HepG2 (cell line): ENCODE results near the gene TNIP1. TPM values are rescaled to one million over a fixed set of nuclear protein-coding genes. Genes with fewer than 3 reads are reported as not detected.

Source experiments
- ASH2L ChIP-seq: fragments of 300-600, 200-600 bp; sonication (generic); IDR thresholded peaks from 2 replicates; pipeline ENCODE4 v1.7.0; 2017; ENCODE audit warnings: low read depth, mild to moderate bottlenecking, moderate library complexity, mixed read lengths, low read length; ENCODE audit not compliant: insufficient read length
- CEBPB ChIP-seq: IDR thresholded peaks from 2 replicates; pipeline ENCODE4 v1.6.1; 2011; ENCODE audit warnings: low read depth, low read length, improper control_type of control experiment, borderline replicate concordance
- FOSL2 ChIP-seq: sonication (generic); formaldehyde crosslinking; IDR thresholded peaks from 2 replicates; pipeline ENCODE4 v1.4.0; 2020; ENCODE audit warnings: missing genetic modification reagents
- KLF16 ChIP-seq, 2 experiments: sonication (generic) in 1 of 2; formaldehyde crosslinking in 1 of 2; IDR thresholded peaks; 2 replicates each; pipeline versions ENCODE4 v1.6.1 to v1.8.0; 2016 to 2023; ENCODE audit warnings: missing genetic modification reagents in 2 of 2, missing compliant biosample characterization in 1 of 2
- NRL ChIP-seq: sonication (generic); formaldehyde crosslinking; IDR thresholded peaks from 2 replicates; pipeline ENCODE4 v1.5.0; 2020; ENCODE audit warnings: missing genetic modification reagents, mild to moderate bottlenecking, moderate library complexity, borderline replicate concordance
- SNRNP70 ChIP-seq: fragments of 200-400 bp; formaldehyde crosslinking; IDR thresholded peaks from 2 replicates; pipeline ENCODE4 v1.6.1; 2017; ENCODE audit warnings: mild to moderate bottlenecking, low read depth, low read length, moderate library complexity
- SP140L ChIP-seq: sonication (generic); formaldehyde crosslinking; IDR thresholded peaks from 2 replicates; pipeline ENCODE4 v1.4.0; 2020; ENCODE audit warnings: missing genetic modification reagents, borderline replicate concordance
- SP5 ChIP-seq: IDR thresholded peaks from 2 replicates; pipeline ENCODE4 v1.6.1; 2016; ENCODE audit warnings: low read depth, borderline replicate concordance
- SRY ChIP-seq: sonication (generic); formaldehyde crosslinking; IDR thresholded peaks from 2 replicates; pipeline ENCODE4 v1.8.0; 2022; ENCODE audit warnings: mild to moderate bottlenecking, missing genetic modification reagents
- ZNF24 ChIP-seq: fragments of 450-650 bp; IDR thresholded peaks from 2 replicates; pipeline ENCODE4 v1.6.1; 2017; ENCODE audit warnings: antibody characterized with exemption, mild to moderate bottlenecking
- ZNF263 ChIP-seq: sonication (generic); formaldehyde crosslinking; IDR thresholded peaks from 2 replicates; pipeline ENCODE4 v1.4.0; 2020; ENCODE audit warnings: missing genetic modification reagents
- ZNF766 ChIP-seq: sonication (generic); formaldehyde crosslinking; IDR thresholded peaks from 2 replicates; pipeline ENCODE4 v1.5.0; 2020; ENCODE audit warnings: missing genetic modification reagents, borderline replicate concordance
- polyA plus RNA-seq, 8 experiments: library from polyadenylated mRNA; depleted of rRNA in 3 of 8; stranded (reverse) in 7 of 8; unstranded in 1 of 8; fragments of >200 nt; fragmentation: Illumina TruSeq in 4 of 8; extraction: Trizol in 4 of 8; gene quantifications; 2 replicates each; pipeline versions ENCODE4 v1.2.1 to v1.2.3, GENCODE V29; 2011 to 2016; ENCODE audit warnings: low read depth in 4 of 8, missing spikeins in 1 of 8, mixed read lengths in 1 of 8; ENCODE audit not compliant: insufficient read depth in 1 of 8
- total RNA-seq, 5 experiments: library from RNA; depleted of rRNA; stranded (reverse); fragments of >200 nt; fragmentation: Illumina TruSeq; extraction: Trizol; gene quantifications; 2 replicates each; pipeline ENCODE4 v1.2.3, GENCODE V29; 2016; ENCODE audit warnings: low read depth in 1 of 5
- TF ChIP-seq, protein P1 (sequence below): sonication (generic); formaldehyde crosslinking; IDR thresholded peaks from 2 replicates; pipeline ENCODE4 v1.4.0; 2020; ENCODE audit warnings: missing genetic modification reagents
- TF ChIP-seq, protein P2 (sequence below): sonication (generic); formaldehyde crosslinking; IDR thresholded peaks from 2 replicates; pipeline ENCODE4 v1.5.1; 2020; ENCODE audit warnings: mild to moderate bottlenecking, missing genetic modification reagents
- TF ChIP-seq, protein P3 (sequence below): sonication (generic); formaldehyde crosslinking; IDR thresholded peaks from 2 replicates; pipeline ENCODE4 v1.4.0; 2020; ENCODE audit warnings: missing genetic modification reagents
- TF ChIP-seq, protein P4 (sequence below): sonication (generic); formaldehyde crosslinking; IDR thresholded peaks from 2 replicates; pipeline ENCODE4 v1.5.1; 2020; ENCODE audit warnings: mild to moderate bottlenecking, missing genetic modification reagents, borderline replicate concordance

The TNIP1 gene
- total and polyA plus RNA-seq, 2 of the 13 experiments (the other 11 are each of a cell fraction or from before 2014, with no cell fraction given), result 26.2 to 45.9 TPM

DNA sequence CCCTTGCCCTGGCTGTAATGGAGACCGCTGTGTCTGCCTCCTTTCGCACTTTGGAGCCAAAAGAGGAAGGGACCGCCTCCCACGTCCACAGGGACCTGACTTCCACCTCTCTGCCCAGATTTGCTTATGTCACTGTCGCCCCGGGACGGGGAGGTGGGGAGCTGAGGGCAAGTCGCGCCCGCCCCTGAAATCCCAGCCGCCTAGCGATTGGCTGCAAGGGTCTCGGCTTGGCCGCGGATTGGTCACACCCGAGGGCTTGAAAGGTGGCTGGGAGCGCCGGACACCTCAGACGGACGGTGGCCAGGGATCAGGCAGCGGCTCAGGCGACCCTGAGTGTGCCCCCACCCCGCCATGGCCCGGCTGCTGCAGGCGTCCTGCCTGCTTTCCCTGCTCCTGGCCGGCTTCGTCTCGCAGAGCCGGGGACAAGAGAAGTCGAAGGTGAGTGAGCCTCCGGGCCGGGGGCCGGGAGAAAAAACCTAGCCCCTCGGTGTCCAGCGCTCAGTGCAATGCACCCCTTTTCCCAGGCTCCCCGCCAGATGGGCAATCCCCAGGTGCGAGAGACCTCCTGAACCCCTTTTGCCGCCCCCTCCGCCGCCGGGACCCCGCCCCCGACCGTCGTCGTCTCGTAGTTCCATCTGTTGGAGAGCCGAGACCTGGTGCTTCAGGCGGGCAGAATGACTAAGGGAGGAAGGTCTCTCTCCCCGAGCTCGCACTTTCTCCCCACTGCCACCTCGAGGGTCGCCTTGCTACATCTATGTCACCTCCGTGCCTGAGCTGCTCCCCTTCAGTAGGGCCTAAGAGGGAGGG is 60.3 kb downstream of the TNIP1 start, which contains the start of gene GPX3 (continued):
- TF ChIP-seq, protein P1, sequence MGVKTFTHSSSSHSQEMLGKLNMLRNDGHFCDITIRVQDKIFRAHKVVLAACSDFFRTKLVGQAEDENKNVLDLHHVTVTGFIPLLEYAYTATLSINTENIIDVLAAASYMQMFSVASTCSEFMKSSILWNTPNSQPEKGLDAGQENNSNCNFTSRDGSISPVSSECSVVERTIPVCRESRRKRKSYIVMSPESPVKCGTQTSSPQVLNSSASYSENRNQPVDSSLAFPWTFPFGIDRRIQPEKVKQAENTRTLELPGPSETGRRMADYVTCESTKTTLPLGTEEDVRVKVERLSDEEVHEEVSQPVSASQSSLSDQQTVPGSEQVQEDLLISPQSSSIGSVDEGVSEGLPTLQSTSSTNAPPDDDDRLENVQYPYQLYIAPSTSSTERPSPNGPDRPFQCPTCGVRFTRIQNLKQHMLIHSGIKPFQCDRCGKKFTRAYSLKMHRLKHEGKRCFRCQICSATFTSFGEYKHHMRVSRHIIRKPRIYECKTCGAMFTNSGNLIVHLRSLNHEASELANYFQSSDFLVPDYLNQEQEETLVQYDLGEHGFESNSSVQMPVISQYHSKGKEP (CRISPR knock-in tag), result no peak
- TF ChIP-seq KLF16 (CRISPR knock-in tag; IDR thresholded peaks at IDR 0.05) (no peak), FOSL2 (peak; percentile 23; the same call in 1 of the 2 replicates), NRL (CRISPR knock-in tag) (peak; percentile 71; the same call in 1 of the 2 replicates), CEBPB (no peak), SP140L (no peak), SNRNP70 (no peak), ZNF24 (no peak), SRY (CRISPR knock-in tag) (0 out of 2 replicates have a peak, but pooled peaks have one; percentile 51), ASH2L (peak; percentile 53), ZNF263 (CRISPR knock-in tag) (no peak), ZNF766 (CRISPR knock-in tag) (no peak), SP5 (CRISPR knock-in tag) (peak; percentile 74; the same call in 1 of the 2 replicates)
- TF ChIP-seq, protein P2, sequence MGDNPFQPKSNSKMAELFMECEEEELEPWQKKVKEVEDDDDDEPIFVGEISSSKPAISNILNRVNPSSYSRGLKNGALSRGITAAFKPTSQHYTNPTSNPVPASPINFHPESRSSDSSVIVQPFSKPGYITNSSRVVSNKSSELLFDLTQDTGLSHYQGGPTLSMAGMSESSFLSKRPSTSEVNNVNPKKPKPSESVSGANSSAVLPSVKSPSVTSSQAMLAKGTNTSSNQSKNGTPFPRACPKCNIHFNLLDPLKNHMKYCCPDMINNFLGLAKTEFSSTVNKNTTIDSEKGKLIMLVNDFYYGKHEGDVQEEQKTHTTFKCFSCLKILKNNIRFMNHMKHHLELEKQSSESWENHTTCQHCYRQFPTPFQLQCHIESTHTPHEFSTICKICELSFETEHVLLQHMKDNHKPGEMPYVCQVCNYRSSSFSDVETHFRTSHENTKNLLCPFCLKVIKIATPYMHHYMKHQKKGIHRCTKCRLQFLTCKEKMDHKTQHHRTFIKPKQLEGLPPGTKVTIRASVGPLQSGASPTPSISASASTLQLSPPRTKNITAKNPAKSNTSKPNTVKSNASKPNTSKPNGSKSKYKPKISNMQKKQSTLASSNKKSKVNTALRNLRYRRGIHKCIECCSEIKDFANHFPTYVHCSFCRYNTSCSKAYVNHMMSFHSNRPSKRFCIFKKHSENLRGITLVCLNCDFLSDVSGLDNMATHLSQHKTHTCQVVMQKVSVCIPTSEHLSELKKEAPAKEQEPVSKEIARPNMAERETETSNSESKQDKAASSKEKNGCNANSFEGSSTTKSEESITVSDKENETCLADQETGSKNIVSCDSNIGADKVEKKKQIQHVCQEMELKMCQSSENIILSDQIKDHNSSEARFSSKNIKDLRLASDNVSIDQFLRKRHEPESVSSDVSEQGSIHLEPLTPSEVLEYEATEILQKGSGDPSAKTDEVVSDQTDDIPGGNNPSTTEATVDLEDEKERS (CRISPR knock-in tag), result no peak
- TF ChIP-seq, protein P3, sequence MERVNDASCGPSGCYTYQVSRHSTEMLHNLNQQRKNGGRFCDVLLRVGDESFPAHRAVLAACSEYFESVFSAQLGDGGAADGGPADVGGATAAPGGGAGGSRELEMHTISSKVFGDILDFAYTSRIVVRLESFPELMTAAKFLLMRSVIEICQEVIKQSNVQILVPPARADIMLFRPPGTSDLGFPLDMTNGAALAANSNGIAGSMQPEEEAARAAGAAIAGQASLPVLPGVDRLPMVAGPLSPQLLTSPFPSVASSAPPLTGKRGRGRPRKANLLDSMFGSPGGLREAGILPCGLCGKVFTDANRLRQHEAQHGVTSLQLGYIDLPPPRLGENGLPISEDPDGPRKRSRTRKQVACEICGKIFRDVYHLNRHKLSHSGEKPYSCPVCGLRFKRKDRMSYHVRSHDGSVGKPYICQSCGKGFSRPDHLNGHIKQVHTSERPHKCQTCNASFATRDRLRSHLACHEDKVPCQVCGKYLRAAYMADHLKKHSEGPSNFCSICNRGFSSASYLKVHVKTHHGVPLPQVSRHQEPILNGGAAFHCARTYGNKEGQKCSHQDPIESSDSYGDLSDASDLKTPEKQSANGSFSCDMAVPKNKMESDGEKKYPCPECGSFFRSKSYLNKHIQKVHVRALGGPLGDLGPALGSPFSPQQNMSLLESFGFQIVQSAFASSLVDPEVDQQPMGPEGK, result peak; percentile 68
- TF ChIP-seq, protein P4, sequence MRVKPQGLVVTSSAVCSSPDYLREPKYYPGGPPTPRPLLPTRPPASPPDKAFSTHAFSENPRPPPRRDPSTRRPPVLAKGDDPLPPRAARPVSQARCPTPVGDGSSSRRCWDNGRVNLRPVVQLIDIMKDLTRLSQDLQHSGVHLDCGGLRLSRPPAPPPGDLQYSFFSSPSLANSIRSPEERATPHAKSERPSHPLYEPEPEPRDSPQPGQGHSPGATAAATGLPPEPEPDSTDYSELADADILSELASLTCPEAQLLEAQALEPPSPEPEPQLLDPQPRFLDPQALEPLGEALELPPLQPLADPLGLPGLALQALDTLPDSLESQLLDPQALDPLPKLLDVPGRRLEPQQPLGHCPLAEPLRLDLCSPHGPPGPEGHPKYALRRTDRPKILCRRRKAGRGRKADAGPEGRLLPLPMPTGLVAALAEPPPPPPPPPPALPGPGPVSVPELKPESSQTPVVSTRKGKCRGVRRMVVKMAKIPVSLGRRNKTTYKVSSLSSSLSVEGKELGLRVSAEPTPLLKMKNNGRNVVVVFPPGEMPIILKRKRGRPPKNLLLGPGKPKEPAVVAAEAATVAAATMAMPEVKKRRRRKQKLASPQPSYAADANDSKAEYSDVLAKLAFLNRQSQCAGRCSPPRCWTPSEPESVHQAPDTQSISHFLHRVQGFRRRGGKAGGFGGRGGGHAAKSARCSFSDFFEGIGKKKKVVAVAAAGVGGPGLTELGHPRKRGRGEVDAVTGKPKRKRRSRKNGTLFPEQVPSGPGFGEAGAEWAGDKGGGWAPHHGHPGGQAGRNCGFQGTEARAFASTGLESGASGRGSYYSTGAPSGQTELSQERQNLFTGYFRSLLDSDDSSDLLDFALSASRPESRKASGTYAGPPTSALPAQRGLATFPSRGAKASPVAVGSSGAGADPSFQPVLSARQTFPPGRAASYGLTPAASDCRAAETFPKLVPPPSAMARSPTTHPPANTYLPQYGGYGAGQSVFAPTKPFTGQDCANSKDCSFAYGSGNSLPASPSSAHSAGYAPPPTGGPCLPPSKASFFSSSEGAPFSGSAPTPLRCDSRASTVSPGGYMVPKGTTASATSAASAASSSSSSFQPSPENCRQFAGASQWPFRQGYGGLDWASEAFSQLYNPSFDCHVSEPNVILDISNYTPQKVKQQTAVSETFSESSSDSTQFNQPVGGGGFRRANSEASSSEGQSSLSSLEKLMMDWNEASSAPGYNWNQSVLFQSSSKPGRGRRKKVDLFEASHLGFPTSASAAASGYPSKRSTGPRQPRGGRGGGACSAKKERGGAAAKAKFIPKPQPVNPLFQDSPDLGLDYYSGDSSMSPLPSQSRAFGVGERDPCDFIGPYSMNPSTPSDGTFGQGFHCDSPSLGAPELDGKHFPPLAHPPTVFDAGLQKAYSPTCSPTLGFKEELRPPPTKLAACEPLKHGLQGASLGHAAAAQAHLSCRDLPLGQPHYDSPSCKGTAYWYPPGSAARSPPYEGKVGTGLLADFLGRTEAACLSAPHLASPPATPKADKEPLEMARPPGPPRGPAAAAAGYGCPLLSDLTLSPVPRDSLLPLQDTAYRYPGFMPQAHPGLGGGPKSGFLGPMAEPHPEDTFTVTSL (CRISPR knock-in tag), result 0 out of 2 replicates have a peak, but pooled peaks have one; percentile 14
